HepG2 (cell line): Measurements from ENCODE around the gene RASSF7. TPM values are rescaled to one million over a fixed set of nuclear protein-coding genes. Genes with fewer than 3 reads are reported as not detected.

Source experiments
- CENPT ChIP-seq: sonication (generic); formaldehyde crosslinking; IDR thresholded peaks from 2 replicates; pipeline ENCODE4 v1.8.0; 2022; ENCODE audit warnings: low read depth, mild to moderate bottlenecking, moderate library complexity, missing genetic modification reagents
- E2F5 ChIP-seq: sonication (generic); formaldehyde crosslinking; conservative IDR thresholded peaks from 2 replicates; pipeline ENCODE4 v1.4.0; 2020; ENCODE audit warnings: missing genetic modification reagents
- EP300 ChIP-seq, 3 experiments: sonication (generic) in 1 of 3; formaldehyde crosslinking in 1 of 3; IDR thresholded peaks; 2 replicates each; pipeline versions ENCODE4 v1.5.1 to v1.6.1; 2011 to 2020; ENCODE audit warnings: low read depth in 2 of 3, low read length in 2 of 3, borderline replicate concordance in 1 of 3, improper control_type of control experiment in 1 of 3, mild to moderate bottlenecking in 1 of 3, missing genetic modification reagents in 1 of 3, moderate library complexity in 1 of 3
- FOXO4 ChIP-seq: sonication (generic); formaldehyde crosslinking; conservative IDR thresholded peaks from 2 replicates; pipeline ENCODE4 v1.8.1; 2023; ENCODE audit warnings: missing genetic modification reagents
- IRF2 ChIP-seq: IDR thresholded peaks from 2 replicates; pipeline ENCODE4 v1.6.1; 2018; ENCODE audit warnings: missing genetic modification reagents, missing compliant biosample characterization
- NFYB ChIP-seq: sonication (generic); formaldehyde crosslinking; IDR thresholded peaks from 2 replicates; pipeline ENCODE4 v1.4.0; 2020; ENCODE audit warnings: missing genetic modification reagents
- NFYC ChIP-seq: IDR thresholded peaks from 2 replicates; pipeline ENCODE4 v1.6.1; 2016; ENCODE audit warnings: missing genetic modification reagents, missing compliant biosample characterization
- PHF21A ChIP-seq: sonication (generic); formaldehyde crosslinking; IDR thresholded peaks from 2 replicates; pipeline ENCODE4 v1.5.0; 2020; ENCODE audit warnings: mild to moderate bottlenecking, missing genetic modification reagents
- POGK ChIP-seq: sonication (generic); formaldehyde crosslinking; conservative IDR thresholded peaks from 2 replicates; pipeline ENCODE4 v1.8.0; 2022; ENCODE audit warnings: mild to moderate bottlenecking, moderate library complexity, missing genetic modification reagents
- SAFB2 ChIP-seq: sonication (generic); formaldehyde crosslinking; IDR thresholded peaks from 2 replicates; pipeline ENCODE4 v1.5.1; 2020; ENCODE audit warnings: missing genetic modification reagents, low read depth, mild to moderate bottlenecking, borderline replicate concordance
- ZNF281 ChIP-seq: sonication (generic); formaldehyde crosslinking; IDR thresholded peaks from 2 replicates; pipeline ENCODE4 v1.4.0; 2020; ENCODE audit warnings: missing genetic modification reagents, borderline replicate concordance
- ZNF331 ChIP-seq: sonication (generic); formaldehyde crosslinking; IDR thresholded peaks from 2 replicates; pipeline ENCODE4 v1.4.0; 2020; ENCODE audit warnings: missing genetic modification reagents
- ZNF562 ChIP-seq: sonication (generic); formaldehyde crosslinking; IDR thresholded peaks from 2 replicates; pipeline ENCODE4 v1.8.0; 2022; ENCODE audit warnings: missing genetic modification reagents, borderline replicate concordance
- ZNF619 ChIP-seq: sonication (generic); formaldehyde crosslinking; IDR thresholded peaks from 2 replicates; pipeline ENCODE4 v1.4.0; 2020; ENCODE audit warnings: mild to moderate bottlenecking, missing genetic modification reagents
- ZNF709 ChIP-seq: sonication (generic); formaldehyde crosslinking; IDR thresholded peaks from 2 replicates; pipeline ENCODE4 v1.5.0; 2020; ENCODE audit warnings: mild to moderate bottlenecking, missing genetic modification reagents
- polyA plus RNA-seq, 8 experiments: library from polyadenylated mRNA; depleted of rRNA in 3 of 8; stranded (reverse) in 7 of 8; unstranded in 1 of 8; fragments of >200 nt; fragmentation: Illumina TruSeq in 4 of 8; extraction: Trizol in 4 of 8; gene quantifications; 2 replicates each; pipeline versions ENCODE4 v1.2.1 to v1.2.3, GENCODE V29; 2011 to 2016; ENCODE audit warnings: low read depth in 4 of 8, missing spikeins in 1 of 8, mixed read lengths in 1 of 8; ENCODE audit not compliant: insufficient read depth in 1 of 8
- total RNA-seq, 5 experiments: library from RNA; depleted of rRNA; stranded (reverse); fragments of >200 nt; fragmentation: Illumina TruSeq; extraction: Trizol; gene quantifications; 2 replicates each; pipeline ENCODE4 v1.2.3, GENCODE V29; 2016; ENCODE audit warnings: low read depth in 1 of 5

The RASSF7 gene
- total and polyA plus RNA-seq, 2 of the 13 experiments (the other 11 are each of a cell fraction or from before 2014, with no cell fraction given): 20.2 to 28.6 TPM

- TF ChIP-seq CENPT (CRISPR knock-in tag) (no peak), POGK (CRISPR knock-in tag) (no peak), ZNF331 (CRISPR knock-in tag) (no peak), NFYB (CRISPR knock-in tag) (no peak), ZNF562 (CRISPR knock-in tag) (no peak), EP300 (IDR thresholded peaks at IDR 0.05; ENCODE audit: low read depth in 2 of 2, low read length in 2 of 2) (no peak; a peak in 1 of 4 replicates), EP300 (CRISPR knock-in tag; IDR thresholded peaks at IDR 0.05; ENCODE audit: borderline replicate concordance) (peak; percentile 55), ZNF709 (CRISPR knock-in tag) (0 out of 2 replicates have a peak, but pooled peaks have one; percentile 60), NFYC (no peak), SAFB2 (CRISPR knock-in tag) (no peak), ZNF281 (CRISPR knock-in tag) (peak; percentile 91; the same call in 1 of the 2 replicates), ZNF619 (CRISPR knock-in tag) (no peak), IRF2 (CRISPR knock-in tag) (0 out of 2 replicates have a peak, but pooled peaks have one; percentile 35), FOXO4 (CRISPR knock-in tag) (no peak), E2F5 (CRISPR knock-in tag) (no peak), PHF21A (peak; percentile 66)
Measured at GRCh38 chr11:561148-562003, 606 bp downstream of the RASSF7 start (continued).
